ENCODE results near the gene SIRT5. TPM values are rescaled to one million over a fixed set of nuclear protein-coding genes. Genes with fewer than 3 reads are reported as not detected.

The SIRT5 gene
- polyA plus RNA-seq, 1 donor (not counting 4 experiments of a cell fraction or from before 2014, with no cell fraction given) = 9.1 TPM

GRCh38 chr6:13614126-13614925 lies 39.9 kb downstream of the SIRT5 start:
- Histone ChIP-seq H3K9me1 (ENCODE audit: control insufficient read depth, extremely low read depth, insufficient read depth, low read length) (no peaks in the 10 kb centered on the region), H3K9me3 (ENCODE audit: control insufficient read depth, low read depth, low read length) (no peaks in the 10 kb centered on the region), H3K4me1 (ENCODE audit: control insufficient read depth, extremely low read depth, insufficient read depth, low read length) (peaks cover 22% of the 10 kb centered on the region), H3K27ac (ENCODE audit: control insufficient read depth, insufficient read depth, low read length) (peak overlapping the region; percentile 95), H3K27me3 (ENCODE audit: control insufficient read depth, extremely low read depth, insufficient read depth, low read length) (no peaks in the 10 kb centered on the region), H3K79me2 (ENCODE audit: control insufficient read depth, insufficient read depth, low read length) (peaks cover 32% of the 10 kb centered on the region), H3K36me3 (ENCODE audit: control insufficient read depth in 2 of 2, extremely low read depth in 1 of 2, insufficient read depth in 2 of 2, low read length in 2 of 2) (peaks cover 15 to 23% of the 10 kb centered on the region in 2 experiments), H3K9ac (ENCODE audit: control insufficient read depth, extremely low read depth, insufficient read depth, low read length) (peak overlapping the region; percentile 99), H4K20me1 (ENCODE audit: control insufficient read depth, extremely low read depth, insufficient read depth, low read length) (no peaks in the 10 kb centered on the region), H2AFZ (ENCODE audit: control insufficient read depth, low read length) (peak overlapping the region; percentile 92), H3K4me3 (ENCODE audit: control insufficient read depth in 2 of 3, extremely low read depth in 1 of 3, insufficient read depth in 2 of 3, low read depth in 1 of 3, low read length in 3 of 3) (peak overlapping the region; percentile 98 to 99 (median 99)), H3K4me2 (ENCODE audit: control insufficient read depth, extremely low read depth, insufficient read depth, low read depth, low read length) (peak overlapping the region; percentile 95)
- FAIRE-seq (peak; percentile 32), DNase-seq (ENCODE audit: low read depth, low spot score) (no peak)
- TF ChIP-seq, protein P1, sequence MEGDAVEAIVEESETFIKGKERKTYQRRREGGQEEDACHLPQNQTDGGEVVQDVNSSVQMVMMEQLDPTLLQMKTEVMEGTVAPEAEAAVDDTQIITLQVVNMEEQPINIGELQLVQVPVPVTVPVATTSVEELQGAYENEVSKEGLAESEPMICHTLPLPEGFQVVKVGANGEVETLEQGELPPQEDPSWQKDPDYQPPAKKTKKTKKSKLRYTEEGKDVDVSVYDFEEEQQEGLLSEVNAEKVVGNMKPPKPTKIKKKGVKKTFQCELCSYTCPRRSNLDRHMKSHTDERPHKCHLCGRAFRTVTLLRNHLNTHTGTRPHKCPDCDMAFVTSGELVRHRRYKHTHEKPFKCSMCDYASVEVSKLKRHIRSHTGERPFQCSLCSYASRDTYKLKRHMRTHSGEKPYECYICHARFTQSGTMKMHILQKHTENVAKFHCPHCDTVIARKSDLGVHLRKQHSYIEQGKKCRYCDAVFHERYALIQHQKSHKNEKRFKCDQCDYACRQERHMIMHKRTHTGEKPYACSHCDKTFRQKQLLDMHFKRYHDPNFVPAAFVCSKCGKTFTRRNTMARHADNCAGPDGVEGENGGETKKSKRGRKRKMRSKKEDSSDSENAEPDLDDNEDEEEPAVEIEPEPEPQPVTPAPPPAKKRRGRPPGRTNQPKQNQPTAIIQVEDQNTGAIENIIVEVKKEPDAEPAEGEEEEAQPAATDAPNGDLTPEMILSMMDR (optimal IDR thresholded peaks at IDR 0.05 in 1 of 3, IDR thresholded peaks at IDR 0.05 in 1 of 3, conservative IDR thresholded peaks at IDR 0.05 in 1 of 3; ENCODE audit: extremely low read depth in 1 of 3, insufficient read depth in 2 of 3, low read length in 3 of 3) = no peak
- TF ChIP-seq EZH2 (IDR thresholded peaks at IDR 0.05; ENCODE audit: low read length) = no peak
- dilution Hi-C loops (cut with MboI; ENCODE audit: extremely low pct_ligation_motif_present, low sequenced_read_pairs) = no loop called here

- Histone ChIP-seq H3K79me2 (ENCODE audit: control insufficient read depth, insufficient read depth, low read length) (peaks cover 33% of the 10 kb centered on the region), H3K4me3 (ENCODE audit: control insufficient read depth in 2 of 3, extremely low read depth in 1 of 3, insufficient read depth in 2 of 3, low read depth in 1 of 3, low read length in 3 of 3) (peak within 1 kb of the TSS; percentile 98 to 99 (median 99)), H3K9me3 (ENCODE audit: control insufficient read depth, low read depth, low read length) (no peaks in the 10 kb centered on the region), H4K20me1 (ENCODE audit: control insufficient read depth, extremely low read depth, insufficient read depth, low read length) (no peaks in the 10 kb centered on the region), H2AFZ (ENCODE audit: control insufficient read depth, low read length) (peak within 1 kb of the TSS; percentile 92), H3K9ac (ENCODE audit: control insufficient read depth, extremely low read depth, insufficient read depth, low read length) (peak within 1 kb of the TSS; percentile 99), H3K27me3 (ENCODE audit: control insufficient read depth, extremely low read depth, insufficient read depth, low read length) (no peaks in the 10 kb centered on the region), H3K27ac (ENCODE audit: control insufficient read depth, insufficient read depth, low read length) (peak within 1 kb of the TSS; percentile 95), H3K4me1 (ENCODE audit: control insufficient read depth, extremely low read depth, insufficient read depth, low read length) (peaks cover 22% of the 10 kb centered on the region), H3K4me2 (ENCODE audit: control insufficient read depth, extremely low read depth, insufficient read depth, low read depth, low read length) (peak within 1 kb of the TSS; percentile 95), H3K9me1 (ENCODE audit: control insufficient read depth, extremely low read depth, insufficient read depth, low read length) (no peaks in the 10 kb centered on the region), H3K36me3 (ENCODE audit: control insufficient read depth in 2 of 2, extremely low read depth in 1 of 2, insufficient read depth in 2 of 2, low read length in 2 of 2) (peaks cover 18 to 29% of the 10 kb centered on the region in 2 experiments)
- dilution Hi-C loops (cut with MboI; ENCODE audit: extremely low pct_ligation_motif_present, low sequenced_read_pairs) = no loop called here
- FAIRE-seq (peak; percentile 44), DNase-seq (ENCODE audit: low read depth, low spot score) (peak; percentile 95)
- TF ChIP-seq, protein P1 (optimal IDR thresholded peaks at IDR 0.05 in 1 of 3, IDR thresholded peaks at IDR 0.05 in 1 of 3, conservative IDR thresholded peaks at IDR 0.05 in 1 of 3; ENCODE audit: extremely low read depth in 1 of 3, insufficient read depth in 2 of 3, low read length in 3 of 3) = peak; percentile 95 to 100 (median 96)
- TF ChIP-seq EZH2 (IDR thresholded peaks at IDR 0.05; ENCODE audit: low read length) = no peak
Observed at GRCh38 chr6:13614926-13615791, 40.8 kb downstream of the SIRT5 start, which contains the start of gene NOL7. Gene NOL7 (plus strand): TSS chr6:13615335. CDS start chr6:13615359, 24 bp downstream.
